CD4-positive, alpha-beta T cell treated with Interleukin-17A for 4 hours (primary cell): ENCODE measurements around the gene ZNF708.
"Not testable (repeated sequence)": the region's sequence is repeated elsewhere in the genome, so short reads cannot be mapped to it uniquely, and the experiment has no call there.

Experiments used
- DNase-seq: peaks from one replicate; pipeline ENCODE4 v3.0.0-alpha.2; 2020; ENCODE audit warnings: mixed read lengths

The ZNF708 gene

GRCh38 chr19:21328885-21329605 lies at the start of gene ZNF708:
Gene ZNF708, minus strand, starts transcription at chr19:21329410. Its CDS starts 198 bp downstream, at chr19:21329212.
- peak; percentile 80 for DNase-seq

- no peak for DNase-seq
These were observed 33.1 kb upstream of the ZNF708 start for GRCh38 chr19:21362291-21362690.

GRCh38 chr19:21358768-21359451 lies 29.7 kb upstream of the ZNF708 start, which contains the start of gene ZNF738:
Gene ZNF738, plus strand, starts transcription at chr19:21359000. Its CDS starts 141 bp downstream, at chr19:21359141.
- peak; percentile 83 for DNase-seq

GRCh38 chr19:21352830-21353229 lies 23.6 kb upstream of the ZNF708 start:
- no peak for DNase-seq

DNA sequence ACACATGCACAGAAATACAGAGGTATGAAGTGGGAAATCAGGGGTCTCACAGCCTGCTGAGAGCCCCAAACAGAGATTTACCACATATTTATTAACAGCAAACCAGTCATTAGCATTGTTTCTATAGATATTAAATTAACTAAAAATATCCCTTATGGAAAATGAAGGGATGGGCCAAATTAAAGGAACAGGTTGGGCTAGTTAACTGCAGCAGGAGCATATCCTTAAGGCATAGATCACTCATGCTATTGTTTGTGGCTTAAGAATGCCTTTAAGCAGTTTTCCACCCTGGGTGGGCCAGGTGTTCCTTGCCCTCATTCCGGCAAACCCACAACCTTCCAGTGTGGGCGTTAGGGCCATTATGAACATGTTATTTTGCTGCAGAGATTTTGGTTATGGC lies 15.6 kb upstream of the ZNF708 start:
- DNase-seq: not testable (repeated sequence)

DNA sequence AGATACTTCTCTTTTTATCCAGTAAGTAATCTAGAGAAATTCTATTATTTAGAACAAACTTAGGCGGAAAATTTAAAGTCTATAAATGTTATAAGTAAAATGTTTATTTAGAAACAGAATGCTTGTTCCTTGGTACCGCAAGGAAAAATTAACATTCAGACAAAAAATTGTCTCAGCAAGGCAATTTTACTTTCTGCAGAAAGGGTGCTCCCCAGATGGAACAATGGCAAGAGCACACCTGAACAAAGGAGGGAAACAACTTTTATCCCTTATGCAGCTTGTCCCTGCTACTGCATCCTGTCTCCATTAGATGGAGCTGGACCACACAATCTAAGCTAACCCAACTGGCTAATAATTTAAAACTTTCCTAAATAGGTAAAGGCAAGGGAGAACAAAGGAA lies 6.5 kb upstream of the ZNF708 start:
- no peak for DNase-seq

GRCh38 chr19:21328406-21328805 lies 804 bp downstream of the ZNF708 start:
- peak; percentile 12 for DNase-seq

DNA sequence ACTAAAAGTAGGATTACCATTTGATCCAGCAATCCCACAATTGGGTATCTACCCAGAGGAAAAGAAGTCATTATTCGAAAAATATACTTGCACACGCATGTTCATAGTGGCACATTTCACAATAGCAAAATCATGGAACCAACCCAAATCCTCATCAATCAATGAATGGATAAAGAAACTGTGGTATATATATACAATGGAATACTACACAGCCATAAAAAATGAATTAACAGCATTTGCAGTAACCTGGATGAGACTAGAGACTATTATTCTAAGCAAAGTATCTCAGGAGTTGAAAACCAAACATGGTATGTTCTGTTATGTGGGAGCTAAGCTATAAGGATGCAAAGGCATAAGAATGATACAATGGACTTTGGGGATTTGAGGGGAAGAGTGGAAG lies 3.0 kb downstream of the ZNF708 start:
- no peak for DNase-seq

GRCh38 chr19:21323000-21323399 lies 6.2 kb downstream of the ZNF708 start:
- DNase-seq: no peak

- DNase-seq: no peak
These were observed 6.7 kb downstream of the ZNF708 start for GRCh38 chr19:21322528-21322927.

DNA sequence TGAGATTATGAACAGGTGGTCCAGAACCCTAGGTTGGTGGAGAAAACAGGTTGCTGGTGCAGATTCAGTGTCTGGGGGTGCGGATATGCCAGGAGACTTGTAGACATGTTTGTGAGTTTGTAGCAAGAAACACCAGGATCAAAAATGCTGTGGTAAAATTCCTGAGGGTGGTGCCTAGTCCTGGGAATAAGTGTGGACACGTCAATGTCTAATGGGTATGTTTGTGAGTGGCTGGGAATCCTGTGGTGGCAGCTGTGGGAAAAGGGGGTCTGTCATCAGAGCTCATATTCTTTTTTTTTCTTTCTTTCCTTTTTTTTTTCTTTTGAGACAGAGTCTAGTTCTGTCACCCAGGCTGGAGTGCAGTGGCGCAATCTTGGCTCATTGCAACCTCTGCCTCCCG lies 7.2 kb downstream of the ZNF708 start:
- no peak for DNase-seq

DNA sequence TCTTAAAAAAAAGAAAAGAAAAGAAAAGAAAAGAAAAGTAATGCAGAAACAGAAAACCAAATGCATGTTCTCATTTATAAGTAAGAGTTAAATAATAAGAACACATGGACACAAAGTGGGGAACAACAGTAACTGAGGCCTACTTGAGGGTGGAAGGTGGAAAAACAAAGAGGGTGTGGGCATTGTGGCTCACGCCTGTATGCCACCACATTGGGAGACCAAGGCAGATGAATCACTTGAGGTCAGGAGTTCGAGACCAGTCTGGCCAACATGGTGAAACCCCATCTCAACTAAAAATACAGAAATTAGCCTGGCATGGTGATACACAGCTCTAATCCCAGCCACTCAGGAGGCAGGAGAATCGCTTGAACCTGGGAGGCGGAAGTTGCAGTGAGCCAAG lies 8.1 kb downstream of the ZNF708 start:
- no peak for DNase-seq

GRCh38 chr19:21317821-21318220 lies 11.4 kb downstream of the ZNF708 start:
- no peak for DNase-seq

- no peak for DNase-seq
These were observed 14.5 kb downstream of the ZNF708 start for GRCh38 chr19:21314676-21315075.

GRCh38 chr19:21312807-21313206 lies 16.4 kb downstream of the ZNF708 start:
- not testable (repeated sequence) for DNase-seq

DNA sequence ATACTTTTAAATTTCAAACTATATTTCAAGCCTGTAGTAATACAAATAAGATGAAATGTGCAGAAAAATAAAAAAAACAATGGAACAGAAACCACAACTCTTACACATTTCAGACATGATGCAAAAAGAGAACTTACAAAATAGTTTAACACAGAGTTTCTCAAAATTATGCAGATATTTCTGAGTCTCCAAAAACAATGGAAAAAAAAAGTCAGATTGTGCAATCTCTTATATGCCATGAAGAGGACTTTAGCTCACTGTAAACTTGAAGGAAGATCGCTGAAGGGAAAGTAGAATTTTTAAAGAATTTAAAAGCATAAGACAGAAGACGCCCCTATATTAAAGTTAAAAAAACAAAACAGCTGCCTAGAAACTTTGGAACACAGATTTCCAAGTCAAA lies 20.4 kb downstream of the ZNF708 start:
- DNase-seq: no peak

- DNase-seq: not testable (repeated sequence)
These were observed 22.2 kb downstream of the ZNF708 start for GRCh38 chr19:21306881-21307479.

DNA sequence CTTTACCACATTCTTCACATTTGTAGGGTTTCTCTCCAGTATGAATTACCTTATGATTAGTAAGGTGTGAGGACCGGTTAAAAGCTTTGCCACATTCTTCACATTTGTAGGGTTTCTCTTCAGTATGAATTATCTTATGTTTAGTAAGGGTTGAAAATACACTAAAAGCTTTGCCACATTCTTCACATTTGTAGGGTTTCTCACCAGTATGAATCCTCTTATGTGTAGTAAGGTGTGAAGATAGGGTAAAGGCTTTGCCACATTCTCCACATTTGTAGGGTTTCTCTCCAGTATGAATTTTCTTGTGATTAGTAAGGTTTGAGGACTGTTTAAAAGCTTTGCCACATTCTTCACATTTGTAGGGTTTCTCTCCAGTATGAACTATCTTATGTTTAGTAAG lies 35.4 kb downstream of the ZNF708 start:
- not testable (repeated sequence) for DNase-seq

- no peak for DNase-seq
These were observed 59.4 kb downstream of the ZNF708 start for GRCh38 chr19:21269813-21270212.

DNA sequence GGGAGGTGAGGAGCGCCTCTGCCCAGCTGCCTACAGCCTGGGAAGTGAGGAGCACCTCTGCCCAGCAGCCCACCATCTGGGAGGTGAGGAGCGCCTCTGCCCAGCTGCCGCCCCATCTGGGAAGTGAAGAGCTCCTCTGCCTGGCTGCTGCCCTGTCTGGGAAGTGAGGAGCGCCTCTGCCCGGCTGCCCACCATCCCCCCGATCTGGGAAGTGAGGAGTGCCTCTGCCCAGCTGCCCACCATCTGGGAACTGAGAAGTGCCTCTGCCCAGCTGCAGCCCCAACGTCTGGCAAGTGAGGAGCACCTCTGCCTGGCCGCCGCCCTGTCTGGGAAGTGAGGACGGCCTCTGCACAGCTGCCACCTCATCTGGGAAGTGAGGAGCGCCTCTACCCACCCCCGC lies 64.3 kb downstream of the ZNF708 start:
- DNase-seq: no peak

GRCh38 chr19:21264416-21264815 lies 64.8 kb downstream of the ZNF708 start:
- DNase-seq: no peak

- DNase-seq: not testable (repeated sequence)
These were observed 68.3 kb downstream of the ZNF708 start for GRCh38 chr19:21260848-21261381.

- no peak for DNase-seq
These were observed 68.9 kb downstream of the ZNF708 start for GRCh38 chr19:21260164-21260847.
